CD14-positive monocyte (primary cell): ENCODE results near the gene TMEM109. TPM values are rescaled to one million over a fixed set of nuclear protein-coding genes. Genes with fewer than 3 reads are reported as not detected.
A peak's percentile ranks its signal among the peaks of the same experiment; 100 is the strongest.

Experiments
- DNase-seq, 3 donors: peaks; one replicate each; pipeline ENCODE4 v3.0.0-alpha.2; 2011 to 2022
- H2AFZ ChIP-seq: 2 replicates; pipeline ENCODE4 v1.6.0; 2012; ENCODE audit warnings: mild to moderate bottlenecking, low read depth, low read length, inconsistent platforms; ENCODE audit not compliant: insufficient read depth, poor library complexity, severe bottlenecking
- H3K27ac ChIP-seq, 2 donors: 1 replicate in 1 of 2; 2 replicates in 1 of 2; pipeline ENCODE4 v1.5.1; 2012 to 2013; ENCODE audit warnings: low read length in 2 of 2, control low read depth in 1 of 2, inconsistent platforms in 1 of 2, low read depth in 1 of 2, mild to moderate bottlenecking in 1 of 2
- H3K27me3 ChIP-seq, 2 donors: one replicate each; pipeline versions ENCODE4 v1.6.0 to v1.6.1; 2011 to 2013; ENCODE audit warnings: low read length in 2 of 2; ENCODE audit not compliant: control insufficient read depth in 2 of 2, insufficient read depth in 2 of 2
- H3K36me3 ChIP-seq, 2 donors: replicated peaks in 1 of 2; 1 replicate in 1 of 2; 2 replicates in 1 of 2; pipeline versions ENCODE4 v1.5.1 to v1.6.1; 2012 to 2013; ENCODE audit warnings: low read length in 2 of 2, control low read depth in 1 of 2, inconsistent platforms in 1 of 2, mild to moderate bottlenecking in 1 of 2; ENCODE audit not compliant: insufficient read depth in 2 of 2, control insufficient read depth in 1 of 2
- H3K4me1 ChIP-seq, 2 donors: 1 replicate in 1 of 2; 2 replicates in 1 of 2; pipeline versions ENCODE4 v1.5.1 to v1.6.1; 2012 to 2013; ENCODE audit warnings: low read length in 2 of 2, control low read depth in 1 of 2, inconsistent platforms in 1 of 2, mild to moderate bottlenecking in 1 of 2, moderate library complexity in 1 of 2; ENCODE audit not compliant: insufficient read depth in 2 of 2, control insufficient read depth in 1 of 2
- H3K4me2 ChIP-seq: replicated peaks from 2 replicates; pipeline ENCODE3; 2012; ENCODE audit warnings: low read length, moderate library complexity, mild to moderate bottlenecking; ENCODE audit not compliant: poor library complexity, severe bottlenecking; ENCODE audit errors: extremely low read depth
- H3K4me3 ChIP-seq, 3 experiments: fragments of 200-600 bp in 1 of 3; sonication (generic) in 1 of 3; replicated peaks in 1 of 3; 1 replicate in 2 of 3; 2 replicates in 1 of 3; pipeline ENCODE4 v1.5.1; 2011 to 2013; ENCODE audit warnings: low read length in 3 of 3, mild to moderate bottlenecking in 3 of 3, control low read depth in 2 of 3, low read depth in 2 of 3, inconsistent platforms in 1 of 3, moderate library complexity in 1 of 3
- H3K79me2 ChIP-seq: 2 replicates; pipeline ENCODE4 v1.6.0; 2012; ENCODE audit warnings: mild to moderate bottlenecking, control low read depth, inconsistent platforms, low read length, moderate library complexity; ENCODE audit not compliant: insufficient read depth
- H3K9ac ChIP-seq: 2 replicates; pipeline ENCODE4 v1.6.0; 2017; ENCODE audit warnings: low read length, mild to moderate bottlenecking; ENCODE audit not compliant: insufficient read depth, poor library complexity, severe bottlenecking
- H3K9me3 ChIP-seq, 2 donors: replicated peaks in 1 of 2; 1 replicate in 1 of 2; 2 replicates in 1 of 2; pipeline versions ENCODE4 v1.5.1 to v1.6.1; 2012 to 2013; ENCODE audit warnings: low read length in 2 of 2, control low read depth in 1 of 2; ENCODE audit not compliant: control insufficient read depth in 1 of 2, insufficient read depth in 1 of 2
- H4K20me1 ChIP-seq: 2 replicates; pipeline ENCODE4 v1.6.0; 2012; ENCODE audit warnings: mild to moderate bottlenecking, low read length, control low read depth, moderate library complexity; ENCODE audit not compliant: insufficient read depth
- H3K27ac Mint-ChIP-seq, 7 donors: one replicate each; pipeline ENCODE4 v1.8.0; 2020; ENCODE audit warnings: mild to moderate bottlenecking in 7 of 7, mixed read lengths in 7 of 7, moderate library complexity in 6 of 7, inconsistent platforms in 2 of 7
- H3K27me3 Mint-ChIP-seq, 3 donors: one replicate each; pipeline ENCODE4 v1.8.0; 2021 to 2022; ENCODE audit warnings: low read depth in 3 of 3, mild to moderate bottlenecking in 3 of 3, mixed read lengths in 3 of 3, moderate library complexity in 3 of 3, inconsistent platforms in 1 of 3
- H3K36me3 Mint-ChIP-seq, 2 donors: one replicate each; pipeline ENCODE4 v1.8.0; 2020; ENCODE audit warnings: mixed read lengths in 2 of 2, inconsistent platforms in 1 of 2, mild to moderate bottlenecking in 1 of 2
- H3K4me1 Mint-ChIP-seq: one replicate; pipeline ENCODE4 v1.8.0; 2020; ENCODE audit warnings: mild to moderate bottlenecking, mixed read lengths
- H3K4me3 Mint-ChIP-seq, 2 donors: one replicate each; pipeline ENCODE4 v1.8.0; 2020; ENCODE audit warnings: mild to moderate bottlenecking in 2 of 2, mixed read lengths in 2 of 2, moderate library complexity in 1 of 2
- H3K9me3 Mint-ChIP-seq, 7 donors: one replicate each; pipeline ENCODE4 v1.8.0; 2020 to 2022; ENCODE audit warnings: mixed read lengths in 7 of 7, mild to moderate bottlenecking in 6 of 7, moderate library complexity in 6 of 7, inconsistent platforms in 2 of 7
- WGBS: methylation state at CpG from one replicate; pipeline ENCODE4 v1.1.5; 2013; ENCODE audit warnings: missing lambda C conversion rate; ENCODE audit not compliant: insufficient coverage; 5-methylcytosine and 5-hydroxymethylcytosine counted together
- intact Hi-C, 2 donors: fragments of 100-400 bp; cut with micrococcal nuclease; formaldehyde crosslinking; loops; one replicate each; pipeline versions ENCODE4 v1.15.0 to v1.15.1; 2023
- polyA plus RNA-seq, 3 donors: library from polyadenylated mRNA; depleted of rRNA in 1 of 3; unstranded in 2 of 3; stranded (reverse) in 1 of 3; fragments of 300-500 nt in 2 of 3; fragments of >200 nt in 1 of 3; fragmentation: Illumina TruSeq in 2 of 3; gene quantifications; 1 replicate in 2 of 3; 2 replicates in 1 of 3; pipeline ENCODE4 v1.2.3, GENCODE V29; 2012 to 2021
- TF ChIP-seq, protein P1 (sequence below): fragments of 200-600 bp; IDR thresholded peaks from one replicate; pipeline ENCODE4 v1.8.0; 2022; ENCODE audit warnings: antibody characterized with exemption, mild to moderate bottlenecking

TMEM109 gene
- polyA plus RNA-seq, 3 donors = 22.7 to 112 (median 110) TPM

DNA sequence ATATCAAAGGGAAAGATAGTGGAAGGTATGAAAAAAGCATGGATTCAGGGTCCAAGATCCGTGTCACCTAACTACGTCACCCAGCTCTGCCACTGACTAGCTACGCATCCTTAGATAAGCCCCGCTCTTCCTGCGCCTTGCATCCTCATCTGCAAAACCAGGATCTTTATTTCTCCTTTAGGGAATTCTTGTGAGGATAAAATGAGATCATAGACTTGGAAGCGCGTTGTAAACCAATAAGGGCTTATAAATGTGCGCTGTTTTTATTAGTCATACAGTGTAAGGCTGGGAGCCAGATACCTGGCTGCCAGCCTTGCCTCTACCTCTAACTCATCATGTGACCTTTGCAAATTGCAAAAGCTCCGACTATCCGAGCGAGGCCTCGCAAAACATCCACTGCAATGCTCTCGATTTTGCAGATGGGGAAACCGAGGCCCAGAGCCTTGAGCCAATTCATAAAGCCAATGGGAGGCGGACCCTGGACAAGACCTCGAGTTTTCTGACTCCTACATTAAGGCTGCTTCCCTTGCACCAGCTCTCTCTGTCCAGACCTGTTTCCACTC, 8.3 kb upstream of the TMEM109 start:
- 0% methylated on average over 7 of the region's 16 CpGs for WGBS
- peak overlapping the region; percentile 74 to 91 (median 85) for H3K27ac Mint-ChIP-seq
- peaks cover 38% of the 10 kb centered on the region for H3K79me2 ChIP-seq
- H3K4me3 Mint-ChIP-seq = peak overlapping the region; percentile 86 to 89
- peak overlapping the region; percentile 80 for H3K4me2 ChIP-seq
- TF ChIP-seq, protein P1, sequence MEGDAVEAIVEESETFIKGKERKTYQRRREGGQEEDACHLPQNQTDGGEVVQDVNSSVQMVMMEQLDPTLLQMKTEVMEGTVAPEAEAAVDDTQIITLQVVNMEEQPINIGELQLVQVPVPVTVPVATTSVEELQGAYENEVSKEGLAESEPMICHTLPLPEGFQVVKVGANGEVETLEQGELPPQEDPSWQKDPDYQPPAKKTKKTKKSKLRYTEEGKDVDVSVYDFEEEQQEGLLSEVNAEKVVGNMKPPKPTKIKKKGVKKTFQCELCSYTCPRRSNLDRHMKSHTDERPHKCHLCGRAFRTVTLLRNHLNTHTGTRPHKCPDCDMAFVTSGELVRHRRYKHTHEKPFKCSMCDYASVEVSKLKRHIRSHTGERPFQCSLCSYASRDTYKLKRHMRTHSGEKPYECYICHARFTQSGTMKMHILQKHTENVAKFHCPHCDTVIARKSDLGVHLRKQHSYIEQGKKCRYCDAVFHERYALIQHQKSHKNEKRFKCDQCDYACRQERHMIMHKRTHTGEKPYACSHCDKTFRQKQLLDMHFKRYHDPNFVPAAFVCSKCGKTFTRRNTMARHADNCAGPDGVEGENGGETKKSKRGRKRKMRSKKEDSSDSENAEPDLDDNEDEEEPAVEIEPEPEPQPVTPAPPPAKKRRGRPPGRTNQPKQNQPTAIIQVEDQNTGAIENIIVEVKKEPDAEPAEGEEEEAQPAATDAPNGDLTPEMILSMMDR = no peak
- H3K9me3 ChIP-seq = no peaks in the 10 kb centered on the region
- H3K27ac ChIP-seq = peak overlapping the region; percentile 65 to 91
- H3K27me3 Mint-ChIP-seq = peaks cover 0 to 5% (median 2%) of the 10 kb centered on the region in 3 donors
- intact Hi-C loops = loop anchor here in 1 of 2 donors (5.0 kb wide), 1 partner anchor 63 kb away; the partner anchor contains the start of gene CCDC86
- H3K36me3 ChIP-seq = peaks cover 33 to 37% of the 10 kb centered on the region in 2 donors
- no peak for DNase-seq
- peak overlapping the region; percentile 90 for H2AFZ ChIP-seq
- peaks cover 56% of the 10 kb centered on the region for H3K4me1 Mint-ChIP-seq
- H3K4me1 ChIP-seq = peaks cover 43 to 49% of the 10 kb centered on the region in 2 donors
- H4K20me1 ChIP-seq = peaks cover 28% of the 10 kb centered on the region
- H3K36me3 Mint-ChIP-seq = peaks cover 33 to 40% of the 10 kb centered on the region in 2 donors
- H3K4me3 ChIP-seq = peak overlapping the region; percentile 61 to 90 (median 66)
- H3K9ac ChIP-seq = peak overlapping the region; percentile 92
- peaks cover 0 to 13% (median 6%) of the 10 kb centered on the region in 7 donors for H3K9me3 Mint-ChIP-seq
- H3K27me3 ChIP-seq = no peaks in the 10 kb centered on the region

DNA sequence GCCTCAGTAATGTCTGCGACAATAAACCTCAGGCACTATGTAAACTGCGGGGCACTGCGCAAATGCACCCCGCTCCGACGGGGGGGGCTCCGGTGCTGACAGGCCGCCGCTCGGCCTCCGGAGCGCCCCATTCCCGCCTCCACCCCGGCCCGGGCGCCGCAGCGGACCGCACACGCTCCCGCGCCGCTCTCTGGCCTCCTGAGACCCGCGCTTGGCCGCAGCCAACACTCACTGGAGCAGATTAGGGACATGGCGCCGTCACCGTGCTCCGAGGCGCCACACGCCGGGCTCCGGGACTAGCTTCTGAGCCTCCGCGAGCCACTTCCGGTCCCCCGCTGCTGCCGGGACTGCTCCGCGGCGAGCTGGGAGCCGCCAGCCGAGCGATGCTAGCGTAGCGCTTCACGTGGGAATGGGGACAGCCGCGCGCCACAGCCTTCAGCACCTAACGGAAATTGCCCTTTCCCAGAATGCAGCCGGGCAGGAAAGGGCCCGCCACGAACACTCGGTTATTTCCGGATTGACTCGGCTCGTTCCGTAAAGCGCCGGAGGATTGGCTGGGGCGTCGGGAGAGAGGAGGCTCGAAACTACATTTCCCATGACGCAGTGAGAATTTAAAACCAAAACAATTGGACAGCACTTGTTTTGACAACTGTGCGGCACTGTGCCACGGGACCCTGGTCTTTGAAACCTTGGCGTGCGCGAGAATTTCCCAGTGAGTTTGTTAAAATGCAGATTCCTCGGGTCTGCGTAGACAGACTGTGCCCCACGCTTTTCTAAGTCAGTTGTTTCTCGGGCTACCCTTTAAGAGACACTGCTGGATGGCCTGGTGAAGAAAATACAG, 7.6 kb upstream of the TMEM109 start, which contains the start of gene PRPF19:
Gene PRPF19, minus strand, starts transcription at position 454 of the 841 bp plus-strand sequence. Its CDS starts 203 bp downstream, at position 251.
- peak within 1 kb of the TSS; percentile 91 to 97 (median 95) for H3K27ac Mint-ChIP-seq
- H3K4me3 ChIP-seq = peak within 1 kb of the TSS; percentile 61 to 90 (median 66)
- H3K4me2 ChIP-seq = peak within 1 kb of the TSS; percentile 80
- H3K27me3 ChIP-seq = no peaks in the 10 kb centered on the region
- H3K27me3 Mint-ChIP-seq = peaks cover 0 to 5% (median 2%) of the 10 kb centered on the region in 3 donors
- H3K9ac ChIP-seq = peak within 1 kb of the TSS; percentile 92
- peak; percentile 95 to 97 (median 96) for DNase-seq
- TF ChIP-seq, protein P1 = no peak
- H3K27ac ChIP-seq = peak within 1 kb of the TSS; percentile 65 to 91
- under 1% methylated on average over 74 of the region's 75 CpGs for WGBS
- intact Hi-C loops = loop anchor here in 1 of 2 donors (5.0 kb wide), 1 partner anchor 64 kb away; the partner anchor contains the start of gene CCDC86
- peak within 1 kb of the TSS; percentile 90 for H2AFZ ChIP-seq
- H3K79me2 ChIP-seq = peaks cover 38% of the 10 kb centered on the region
- no peaks in the 10 kb centered on the region for H3K9me3 ChIP-seq
- peaks cover 50 to 56% of the 10 kb centered on the region in 2 donors for H3K4me1 ChIP-seq
- peak within 1 kb of the TSS; percentile 86 to 89 for H3K4me3 Mint-ChIP-seq
- H3K36me3 ChIP-seq = peaks cover 25 to 30% of the 10 kb centered on the region in 2 donors
- peaks cover 0 to 13% (median 6%) of the 10 kb centered on the region in 7 donors for H3K9me3 Mint-ChIP-seq
- peaks cover 28% of the 10 kb centered on the region for H4K20me1 ChIP-seq
- peaks cover 64% of the 10 kb centered on the region for H3K4me1 Mint-ChIP-seq
- peaks cover 26 to 33% of the 10 kb centered on the region in 2 donors for H3K36me3 Mint-ChIP-seq
